Psoas muscle (tissue), 8 donors: ENCODE data around the gene INVS. TPM values are rescaled to one million over a fixed set of nuclear protein-coding genes. Genes with fewer than 3 reads are reported as not detected.

Source experiments
- ATAC-seq, 4 donors: fragments of 200-7000 bp; cut with Tn5 transposase; one replicate each; pipeline ENCODE4 v1.9.1; 2020; ENCODE audit warnings: moderate library complexity in 3 of 4, mild to moderate bottlenecking in 2 of 4
- DNase-seq, 2 donors: peaks; one replicate each; pipeline ENCODE4 v3.0.0-alpha.2; 2020
- H3K27ac ChIP-seq: fragments of 200-600 bp; one replicate; pipeline ENCODE4 v1.8.0; 2022
- H3K27me3 ChIP-seq, 3 donors: fragments of 200-600 bp in 1 of 3; one replicate each; pipeline versions ENCODE4 v1.6.1 to v1.8.0; 2013 to 2022; ENCODE audit warnings: low read length in 2 of 3, mild to moderate bottlenecking in 2 of 3, moderate library complexity in 1 of 3; ENCODE audit not compliant: insufficient read depth in 3 of 3
- H3K36me3 ChIP-seq, 2 donors: fragments of 200-600 bp in 1 of 2; one replicate each; pipeline versions ENCODE4 v1.6.1 to v1.8.0; 2013 to 2022; ENCODE audit warnings: low read depth in 1 of 2, mild to moderate bottlenecking in 1 of 2, moderate library complexity in 1 of 2; ENCODE audit not compliant: insufficient read depth in 1 of 2
- H3K4me1 ChIP-seq: fragments of 200-600 bp; one replicate; pipeline ENCODE4 v1.8.0; 2022
- H3K4me3 ChIP-seq: fragments of 200-600 bp; one replicate; pipeline ENCODE4 v1.8.0; 2022; ENCODE audit warnings: mild to moderate bottlenecking
- H3K9me3 ChIP-seq: fragments of 200-600 bp; one replicate; pipeline ENCODE4 v1.8.0; 2022
- WGBS, 3 donors: extraction: QIAGEN DNeasy Blood & Tissue Kit; methylation state at CpG; one replicate each; pipeline versions ENCODE4 v1.1.6 to v1.1.7; 2013; 5-methylcytosine and 5-hydroxymethylcytosine counted together
- intact Hi-C, 2 donors: fragments of 100-400 bp; cut with DNase I; formaldehyde crosslinking; loops; one replicate each; pipeline versions ENCODE4 v1.11.0 to v1.14.2; 2022
- polyA plus RNA-seq, 3 donors: library from polyadenylated mRNA; stranded (reverse); fragments of 200-250 nt; gene quantifications; one replicate each; pipeline ENCODE4 v1.2.3, GENCODE V29; 2013
- total RNA-seq, 4 donors: library from RNA; stranded (reverse); fragmentation: NEBNext Ultra II Directional in 2 of 4; extraction: Animal tissue kit (Norgen Biotek cat#: 25700) in 2 of 4; gene quantifications; one replicate each; pipeline versions ENCODE4 v1.2.1 to v1.2.4, GENCODE V29; 2021 to 2023
- TF ChIP-seq, protein P1 (sequence below): fragments of 200-600 bp; IDR thresholded peaks from one replicate; pipeline ENCODE4 v1.8.0; 2022; ENCODE audit warnings: antibody characterized with exemption
- donor health status: healthy with polysubstance abuse.
- donor health status: DM: no; HTN: no; CAD: no; lungs with moderate emphysema.
- donor health status: Bipolar disorder and iron deficiency.
- donor health status: healthy.
- donor health status: DM: yes; HTN: yes; CAD: no.
- donor health status: DM: no; HTN: no; CAD: no.
- donor health status: DM: no; HTN: no; CAD: no.
- donor health status: DM: yes; HTN: yes; CAD: no.

INVS gene
- total and polyA plus RNA-seq, 7 donors, result 1.6 to 7.3 (median 5.7) TPM

DNA sequence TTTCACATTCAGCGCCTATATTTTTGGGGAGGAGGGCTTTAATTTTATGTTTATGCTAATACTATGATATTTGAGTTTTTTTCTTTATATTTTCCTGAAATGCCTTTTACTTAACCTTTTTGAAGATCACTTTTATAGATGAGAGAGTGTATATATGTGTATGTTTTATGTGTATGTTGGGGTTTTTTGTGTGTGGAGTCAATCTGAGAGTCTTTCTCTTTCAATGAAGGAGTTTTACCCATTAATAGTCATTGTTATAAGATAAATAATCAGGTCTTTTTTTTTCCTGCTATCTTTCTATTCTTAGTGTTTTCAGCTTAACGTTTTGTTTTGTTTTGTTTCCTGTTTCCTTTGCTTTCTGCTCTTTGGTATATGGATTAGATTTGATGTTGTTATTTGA is 141.5 kb downstream of the INVS start:
- TF ChIP-seq, protein P1, sequence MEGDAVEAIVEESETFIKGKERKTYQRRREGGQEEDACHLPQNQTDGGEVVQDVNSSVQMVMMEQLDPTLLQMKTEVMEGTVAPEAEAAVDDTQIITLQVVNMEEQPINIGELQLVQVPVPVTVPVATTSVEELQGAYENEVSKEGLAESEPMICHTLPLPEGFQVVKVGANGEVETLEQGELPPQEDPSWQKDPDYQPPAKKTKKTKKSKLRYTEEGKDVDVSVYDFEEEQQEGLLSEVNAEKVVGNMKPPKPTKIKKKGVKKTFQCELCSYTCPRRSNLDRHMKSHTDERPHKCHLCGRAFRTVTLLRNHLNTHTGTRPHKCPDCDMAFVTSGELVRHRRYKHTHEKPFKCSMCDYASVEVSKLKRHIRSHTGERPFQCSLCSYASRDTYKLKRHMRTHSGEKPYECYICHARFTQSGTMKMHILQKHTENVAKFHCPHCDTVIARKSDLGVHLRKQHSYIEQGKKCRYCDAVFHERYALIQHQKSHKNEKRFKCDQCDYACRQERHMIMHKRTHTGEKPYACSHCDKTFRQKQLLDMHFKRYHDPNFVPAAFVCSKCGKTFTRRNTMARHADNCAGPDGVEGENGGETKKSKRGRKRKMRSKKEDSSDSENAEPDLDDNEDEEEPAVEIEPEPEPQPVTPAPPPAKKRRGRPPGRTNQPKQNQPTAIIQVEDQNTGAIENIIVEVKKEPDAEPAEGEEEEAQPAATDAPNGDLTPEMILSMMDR, result no peak
- H3K36me3 ChIP-seq, result peaks cover 0 to 52% of the 10 kb centered on the region in 2 donors
- no peak for DNase-seq
- no peak overlapping the region for H3K27ac ChIP-seq
- ATAC-seq, result no peak
- 81 to 90% (median 86%) methylated on average over 2 of the region's 2 CpGs for WGBS, 3 donors
- no peaks in the 10 kb centered on the region for H3K4me1 ChIP-seq
- no peak overlapping the region for H3K4me3 ChIP-seq
- intact Hi-C loops, result no loop called here
- no peaks in the 10 kb centered on the region for H3K9me3 ChIP-seq
- H3K27me3 ChIP-seq, result no peaks in the 10 kb centered on the region

DNA sequence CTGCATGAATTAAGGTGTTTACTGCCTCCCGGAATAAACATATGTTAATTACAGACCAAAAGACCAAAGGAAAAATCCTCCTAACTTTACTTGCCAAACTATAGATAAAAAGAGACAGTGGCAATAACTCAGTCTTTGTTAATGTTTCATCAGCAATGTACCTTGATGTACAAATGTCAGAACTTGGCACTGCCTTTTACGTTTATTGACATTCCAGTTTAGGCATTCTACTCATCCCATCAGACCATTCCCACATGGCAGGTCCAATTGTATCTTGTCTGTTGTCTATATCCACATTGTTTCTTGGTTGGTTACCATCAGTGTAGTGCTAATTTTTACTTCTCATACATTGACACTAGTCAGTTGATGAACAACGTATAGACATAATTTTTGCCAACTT is 168.2 kb downstream of the INVS start:
- no peak overlapping the region for H3K4me3 ChIP-seq
- TF ChIP-seq, protein P1, result no peak
- no peaks in the 10 kb centered on the region for H3K4me1 ChIP-seq
- no peak for ATAC-seq
- WGBS, 3 donors, result 95 to 98% (median 97%) methylated on average over 3 of the region's 3 CpGs
- peaks cover 0 to 38% of the 10 kb centered on the region in 2 donors for H3K36me3 ChIP-seq
- H3K27ac ChIP-seq, result no peak overlapping the region
- no peak for DNase-seq
- H3K27me3 ChIP-seq, result no peaks in the 10 kb centered on the region
- H3K9me3 ChIP-seq, result no peaks in the 10 kb centered on the region
- intact Hi-C loops, result no loop called here

DNA sequence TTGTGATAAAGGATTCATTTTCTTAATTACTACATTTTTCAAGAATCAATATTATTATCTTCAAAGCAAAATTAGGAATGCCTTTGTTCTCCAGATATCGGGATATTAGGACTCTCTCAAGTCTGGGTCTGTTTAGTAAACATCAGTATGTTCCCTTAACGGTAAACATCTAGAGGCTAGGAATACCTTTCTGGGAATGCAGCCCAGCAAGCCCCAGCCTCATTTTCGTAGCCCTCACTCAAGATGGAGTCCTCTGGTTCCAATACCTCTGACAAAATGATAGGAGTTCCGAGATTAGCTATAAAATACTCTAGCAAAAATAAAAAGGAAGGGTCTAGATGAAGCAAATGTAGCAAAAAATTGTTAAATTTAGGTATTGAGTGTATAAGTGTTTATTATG is 169.2 kb downstream of the INVS start:
- 94 to 95% (median 95%) methylated on average over 4 of the region's 4 CpGs for WGBS, 3 donors
- DNase-seq, result no peak

DNA sequence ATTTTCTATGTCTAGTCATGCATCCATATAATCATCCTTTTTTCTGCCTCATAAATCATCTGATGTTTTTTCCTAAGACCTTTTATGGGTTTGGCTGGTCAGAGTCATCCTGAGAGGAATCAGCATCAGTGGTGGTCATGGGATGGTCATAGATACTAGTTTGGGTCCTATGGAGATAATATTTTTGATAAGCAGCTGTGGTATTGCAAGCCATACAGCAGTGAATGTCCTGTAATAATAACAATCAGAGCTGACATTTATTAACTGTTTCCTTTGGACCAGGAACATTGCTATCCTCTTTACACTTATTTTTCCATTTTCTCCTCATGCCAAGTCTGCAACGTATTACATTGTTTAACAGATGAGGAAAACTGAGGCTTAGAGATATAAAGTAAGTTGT is 170.6 kb downstream of the INVS start:
- 91 to 98% (median 95%) methylated on average over 1 of the region's 1 CpG for WGBS, 3 donors
- no peak for DNase-seq
- Histone ChIP-seq H3K4me3 (no peak overlapping the region), H3K27me3 (no peaks in the 10 kb centered on the region), H3K9me3 (no peaks in the 10 kb centered on the region), H3K36me3 (peaks cover 3 to 61% of the 10 kb centered on the region in 2 donors), H3K27ac (no peak overlapping the region), H3K4me1 (no peaks in the 10 kb centered on the region)
- TF ChIP-seq, protein P1, result no peak
- ATAC-seq, result no peak
- intact Hi-C loops, result no loop called here

More for the DNA sequence above, 169.2 kb downstream of the INVS start:
- Histone ChIP-seq H3K9me3 (no peaks in the 10 kb centered on the region), H3K4me3 (no peak overlapping the region), H3K4me1 (no peaks in the 10 kb centered on the region), H3K27me3 (no peaks in the 10 kb centered on the region), H3K27ac (no peak overlapping the region), H3K36me3 (peaks cover 3 to 48% of the 10 kb centered on the region in 2 donors)
- no peak for ATAC-seq
- intact Hi-C loops, result no loop called here
- TF ChIP-seq, protein P1, result no peak
